SKM-1 (cell line): ENCODE measurements around the gene ETDC.

ENCODE experiments used
- DNase-seq: peaks from one replicate; lab custom pipeline; 2025; ENCODE audit not compliant: unreplicated experiment; lab: John Stamatoyannopoulos, UW

Gene ETDC

DNA sequence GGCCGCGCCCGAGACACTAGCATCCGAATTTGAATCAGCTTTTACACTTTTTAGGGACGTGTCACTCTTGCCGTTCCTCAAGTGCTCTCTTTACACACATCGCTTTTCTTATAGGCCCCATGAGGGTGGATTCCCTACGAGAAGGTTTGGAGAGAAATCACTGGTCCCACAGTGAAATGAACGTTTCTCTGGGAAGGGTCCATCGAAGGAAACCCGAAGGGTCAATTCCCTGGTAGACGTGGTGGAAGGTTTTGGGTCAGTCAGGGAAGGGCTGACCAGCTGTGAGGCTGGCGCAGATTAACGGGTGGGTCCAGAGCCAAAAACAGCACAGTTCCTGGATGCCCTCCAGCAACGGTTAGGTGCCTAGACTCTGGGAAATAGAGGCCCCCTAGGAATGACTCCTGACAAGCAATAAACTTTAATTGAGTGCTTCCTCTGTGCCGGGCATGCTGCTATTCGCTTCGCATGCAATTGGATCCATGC lies 35.9 kb downstream of the ETDC start:
- DNase-seq = no peak

DNA sequence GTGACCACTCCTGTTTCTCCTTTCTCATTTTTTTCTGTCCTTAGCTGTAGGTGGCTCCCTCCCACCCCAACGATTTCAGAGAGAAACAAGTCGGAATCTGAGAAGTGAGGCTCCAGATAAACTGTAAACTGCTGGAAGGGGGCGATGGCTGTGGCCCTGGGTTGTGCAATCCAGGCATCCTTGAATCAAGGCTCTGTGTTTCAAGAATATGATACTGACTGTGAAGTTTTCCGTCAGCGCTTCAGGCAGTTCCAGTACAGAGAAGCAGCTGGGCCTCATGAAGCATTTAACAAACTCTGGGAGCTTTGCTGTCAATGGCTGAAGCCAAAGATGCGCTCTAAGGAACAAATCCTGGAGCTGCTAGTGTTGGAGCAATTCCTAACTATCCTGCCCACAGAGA lies 37.7 kb downstream of the ETDC start:
- DNase-seq = no peak

DNA sequence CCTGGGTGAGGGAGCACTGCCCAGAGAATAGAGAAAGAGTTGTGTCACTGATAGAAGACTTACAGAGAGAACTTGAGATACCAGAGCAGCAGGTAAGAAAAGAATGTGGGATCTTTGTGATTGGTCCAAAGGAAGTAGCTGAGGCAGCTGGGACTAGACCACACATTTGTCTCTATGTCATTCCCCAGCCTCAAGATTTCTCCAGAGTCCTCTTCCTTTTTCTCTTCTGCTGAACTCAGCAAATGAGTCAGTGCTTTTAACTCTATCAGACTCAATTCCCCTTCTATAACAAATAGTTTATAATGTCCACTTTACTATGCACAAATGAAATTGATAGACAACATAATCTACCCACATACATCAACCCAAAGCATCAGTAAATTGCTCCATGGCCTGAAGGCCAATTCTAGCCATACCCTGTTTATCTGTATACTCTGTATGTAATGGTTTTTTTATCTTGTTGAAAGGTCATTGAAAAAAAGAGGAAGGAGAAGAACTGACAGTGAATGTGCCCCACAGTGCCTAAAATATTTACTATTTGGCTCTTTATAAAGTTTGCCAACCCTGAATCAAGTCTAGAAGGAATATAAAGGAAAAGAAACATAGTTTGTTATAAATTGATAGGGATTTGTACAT lies 38.2 kb downstream of the ETDC start:
- no peak for DNase-seq

DNA sequence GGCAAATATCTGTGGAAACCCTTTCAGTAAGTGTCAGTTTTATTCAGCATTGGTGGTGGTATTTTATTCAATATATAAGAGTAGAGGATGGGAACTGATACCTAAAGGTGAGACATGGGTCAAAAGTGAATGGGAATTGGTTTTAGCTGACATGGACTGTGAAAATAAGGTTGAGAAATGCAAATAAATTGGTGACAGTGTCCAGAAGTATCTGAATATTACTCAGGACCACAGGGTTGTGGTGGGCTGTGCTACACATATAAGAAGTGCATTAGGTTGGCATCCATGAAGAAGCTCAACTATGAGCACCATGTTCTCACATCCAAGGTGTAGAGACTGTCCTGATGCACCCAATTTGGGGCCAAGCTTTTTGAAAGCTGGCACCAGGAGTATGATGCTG lies 45.0 kb downstream of the ETDC start:
- no peak for DNase-seq
